HG02678 (cell line): ENCODE data around the gene EDN3.

Source experiments
- ATAC-seq: cut with Tn5 transposase; IDR thresholded peaks from one replicate; pipeline ENCODE4 v1.9.1; 2021; ENCODE audit warnings: mild to moderate bottlenecking, moderate library complexity; ENCODE audit not compliant: unreplicated experiment

The EDN3 gene

DNA sequence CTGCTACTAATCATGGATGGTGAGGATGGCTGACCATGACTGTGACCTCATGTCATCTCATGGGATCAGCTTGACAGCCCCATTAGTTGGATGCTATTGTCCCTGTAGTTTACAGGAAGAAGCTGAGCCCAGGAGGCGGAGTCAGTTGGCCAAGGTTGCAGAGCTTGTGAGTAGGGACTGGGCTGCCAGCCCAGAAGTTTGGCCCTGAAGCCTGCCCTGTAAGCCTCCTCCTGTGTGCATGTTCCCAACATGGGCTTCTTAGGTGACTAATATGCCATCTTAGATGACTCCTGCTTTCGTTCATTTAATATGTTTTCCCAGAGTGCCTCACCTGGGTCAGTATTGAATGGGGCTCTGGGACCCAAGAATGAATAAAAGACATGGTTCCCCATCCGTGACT is 6.9 kb downstream of the EDN3 start:
- no peak for ATAC-seq

DNA sequence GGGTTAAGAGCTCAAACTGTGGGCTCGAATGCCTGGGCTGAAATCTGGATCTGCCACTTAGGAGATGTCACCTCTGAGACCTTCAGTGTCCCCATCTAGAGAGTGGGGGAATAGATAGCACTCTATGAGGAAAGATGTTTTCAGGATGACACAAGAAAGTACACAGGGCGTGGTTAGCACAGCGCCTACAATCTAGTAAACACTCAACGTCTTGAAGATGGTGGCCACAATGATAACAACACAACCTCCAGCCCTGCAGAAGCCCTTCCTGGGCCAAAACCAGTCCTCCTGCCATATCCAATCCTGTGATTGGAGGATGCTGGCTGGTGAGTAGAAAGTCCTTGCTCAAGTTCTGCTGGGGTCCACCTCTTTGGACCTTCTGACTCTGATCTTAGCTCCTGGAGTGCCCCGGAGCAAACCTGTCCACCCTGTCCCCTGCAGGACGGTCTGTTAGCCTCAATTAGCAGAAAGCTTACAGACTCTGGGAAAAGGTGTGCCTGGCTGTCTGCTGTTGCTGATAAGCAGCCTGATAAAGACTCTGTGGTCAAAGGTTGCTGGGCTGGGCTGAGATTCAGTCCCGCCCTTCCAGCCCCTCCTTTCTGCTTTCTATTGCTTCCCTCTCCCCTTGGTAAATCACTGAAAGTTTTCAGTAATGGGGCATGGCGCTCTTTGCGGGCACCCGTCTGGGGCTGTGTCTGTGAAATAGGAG is 8.2 kb downstream of the EDN3 start:
- no peak for ATAC-seq

DNA sequence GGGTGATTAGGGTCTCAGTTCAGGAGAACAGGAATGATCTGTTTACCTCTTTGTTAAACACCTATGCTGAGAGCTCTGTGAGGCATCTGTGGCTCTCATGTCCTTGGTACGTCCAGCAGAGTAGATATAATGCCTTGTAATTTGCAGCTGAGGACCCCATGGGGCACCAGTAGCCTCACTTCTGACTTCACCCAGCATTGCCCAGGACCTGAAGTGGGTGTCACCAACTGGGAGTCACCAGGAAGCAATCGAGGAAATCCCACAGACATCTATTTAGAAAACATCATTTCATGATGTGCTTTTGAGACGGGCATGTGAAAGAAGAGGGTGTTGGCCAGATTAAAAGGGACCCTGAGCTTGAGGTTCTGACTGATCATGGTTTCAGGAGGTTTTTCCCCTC is 8.8 kb downstream of the EDN3 start:
- no peak for ATAC-seq

DNA sequence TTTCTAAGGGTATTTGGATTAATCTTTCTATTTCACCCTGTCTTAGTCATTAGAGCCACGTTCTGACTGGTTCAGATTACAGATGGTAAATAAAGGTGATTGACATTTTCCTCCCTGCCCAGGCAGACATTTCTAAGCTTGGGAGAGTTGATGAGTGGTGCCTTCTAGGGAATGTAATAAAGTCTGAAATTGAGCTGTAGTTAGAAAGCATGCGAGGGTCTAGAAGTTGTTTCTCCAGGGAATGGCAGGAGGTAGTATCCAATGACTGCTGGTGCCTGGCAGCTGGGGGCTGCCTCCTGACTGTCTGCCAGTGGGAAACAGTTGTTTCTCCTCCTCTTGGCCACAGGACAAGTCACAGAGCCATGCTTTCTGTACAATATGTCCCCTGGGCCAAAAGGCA is 14.6 kb downstream of the EDN3 start:
- no peak for ATAC-seq

DNA sequence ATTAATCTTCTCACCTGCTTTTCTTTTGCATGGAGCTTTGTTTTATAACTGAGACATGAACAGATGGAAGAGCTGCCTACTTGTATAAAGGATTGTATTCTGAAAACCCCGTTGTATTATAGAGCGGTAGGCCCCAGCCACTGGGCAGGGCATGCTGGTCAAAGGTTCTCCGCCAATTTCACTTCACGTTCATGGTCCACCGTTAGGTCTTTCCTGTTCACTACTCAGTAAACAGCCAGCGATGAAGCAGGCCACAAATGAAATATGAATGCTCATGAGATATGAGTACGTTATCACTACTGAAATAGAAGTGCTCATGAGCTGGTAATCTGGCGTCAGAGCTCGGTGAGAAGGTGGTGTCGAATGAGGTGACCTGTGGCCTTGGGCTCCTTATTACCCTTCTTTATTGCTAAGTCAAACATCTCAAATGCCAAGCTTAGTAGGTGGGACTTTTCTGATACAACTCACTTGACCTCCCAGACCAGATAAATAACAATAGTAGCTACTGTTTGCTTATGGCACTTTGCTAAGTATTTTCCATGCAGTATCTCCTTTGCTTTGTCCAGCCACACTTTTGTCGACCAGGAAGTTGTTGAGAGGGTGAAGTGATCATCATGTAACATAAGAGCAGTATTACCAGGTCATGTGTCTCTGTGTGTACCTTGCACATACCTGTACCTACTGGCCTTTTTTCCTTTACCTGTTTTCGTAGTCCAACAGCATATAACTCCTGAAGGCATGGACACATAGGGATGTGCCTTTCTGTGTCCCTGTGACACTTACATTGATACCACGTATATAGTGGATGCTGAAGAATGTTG is 16.7 kb downstream of the EDN3 start:
- no peak for ATAC-seq

DNA sequence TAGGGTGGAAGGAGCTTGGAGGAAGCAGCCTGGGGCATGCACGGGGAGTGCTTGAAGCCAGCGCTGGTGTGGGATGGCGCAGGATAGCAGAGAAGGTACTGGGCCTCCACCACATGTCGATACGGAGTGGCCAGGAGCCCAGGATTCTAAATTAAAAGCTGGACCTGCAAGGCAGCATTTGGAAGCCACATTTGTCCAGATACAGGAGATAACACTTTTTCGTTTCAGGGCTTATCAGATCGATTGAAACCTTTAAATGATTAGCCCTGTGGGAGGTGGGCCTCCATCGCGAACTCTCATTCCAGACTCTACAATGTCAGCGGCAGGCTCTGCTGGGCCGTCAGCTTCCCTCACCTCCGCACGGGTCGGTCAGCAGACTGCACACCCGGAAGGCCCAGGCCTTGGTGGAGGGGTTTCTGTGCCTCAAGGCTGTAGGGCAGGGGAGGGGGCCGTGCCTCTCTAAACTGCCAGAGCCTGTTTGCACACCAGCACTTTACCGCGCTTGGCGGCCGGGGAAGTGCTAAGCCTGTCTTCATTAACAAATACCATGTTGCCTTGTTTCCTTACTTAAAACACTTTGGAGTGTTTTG is 17.9 kb downstream of the EDN3 start:
- no peak for ATAC-seq

DNA sequence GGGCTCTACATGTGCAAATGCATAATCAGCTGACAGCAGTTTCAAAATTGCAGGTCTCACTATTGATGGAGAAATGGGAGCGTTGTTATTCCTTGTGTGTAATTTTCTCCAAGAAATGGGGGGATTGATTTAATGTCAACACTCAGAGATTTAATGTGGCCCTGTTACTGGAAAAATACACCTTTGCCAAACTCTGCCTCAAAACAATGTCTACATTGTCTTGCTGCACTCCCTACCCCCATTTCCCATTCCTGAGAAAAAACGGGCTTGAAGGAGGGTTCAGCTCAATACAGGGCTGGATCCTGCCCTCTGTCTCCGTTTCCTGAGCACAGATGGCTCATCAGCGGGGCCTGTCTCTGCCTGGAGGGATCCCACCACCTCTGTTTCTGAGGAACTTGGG is 18.4 kb downstream of the EDN3 start:
- ATAC-seq, result no peak

DNA sequence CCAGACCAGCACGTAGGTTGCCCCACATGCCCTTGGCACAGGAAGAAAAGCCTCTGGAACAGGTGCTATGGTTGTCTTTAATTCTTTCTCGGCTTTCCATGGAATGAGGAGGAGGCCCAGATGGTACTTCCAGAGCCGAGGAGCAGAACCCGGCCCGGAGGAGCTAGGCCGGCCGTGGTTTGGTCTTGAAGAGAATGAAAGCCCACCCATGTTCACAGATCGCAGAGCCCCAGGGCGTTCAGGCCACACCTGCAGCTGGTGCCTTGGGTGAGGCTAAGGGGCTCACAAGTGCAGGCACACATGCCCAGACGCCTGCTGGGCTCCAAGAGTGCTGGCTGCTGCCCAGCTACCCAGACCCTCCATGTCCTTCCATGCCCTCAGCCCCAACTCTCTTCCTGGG is 20.0 kb downstream of the EDN3 start:
- no peak for ATAC-seq

DNA sequence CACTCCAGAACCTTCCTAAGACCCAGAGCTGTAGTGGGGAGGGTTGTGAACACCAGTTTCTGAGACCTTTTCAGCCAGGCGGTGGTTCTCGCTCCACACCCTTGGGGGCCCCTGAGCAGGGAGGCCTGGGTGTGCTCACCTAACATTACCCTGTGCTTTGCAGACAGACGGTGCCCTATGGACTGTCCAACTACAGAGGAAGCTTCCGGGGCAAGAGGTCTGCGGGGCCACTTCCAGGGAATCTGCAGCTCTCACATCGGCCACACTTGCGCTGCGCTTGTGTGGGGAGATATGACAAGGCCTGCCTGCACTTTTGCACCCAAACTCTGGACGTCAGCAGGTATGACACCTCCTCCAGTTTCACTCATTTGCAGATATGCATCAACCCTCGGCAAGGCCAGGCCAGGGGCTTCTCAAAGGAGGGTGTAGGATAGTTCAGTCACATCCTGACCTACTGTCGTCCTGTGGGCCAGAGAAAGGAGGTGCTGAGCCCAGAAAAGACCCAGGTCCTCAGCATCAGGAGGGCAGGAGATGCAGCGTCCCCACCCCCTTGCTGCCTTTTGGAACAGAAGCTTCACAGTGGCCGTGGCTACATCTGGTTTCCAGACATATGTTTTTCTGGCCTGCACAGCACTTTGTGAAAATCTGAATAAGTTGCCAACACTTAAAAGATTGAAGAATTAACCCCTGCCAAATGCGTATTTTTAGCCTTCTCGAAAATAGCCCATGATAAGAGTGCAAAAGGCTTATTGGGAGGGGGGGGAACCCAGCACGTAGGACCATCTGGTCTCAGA is 20.6 kb downstream of the EDN3 start:
- ATAC-seq, result no peak

DNA sequence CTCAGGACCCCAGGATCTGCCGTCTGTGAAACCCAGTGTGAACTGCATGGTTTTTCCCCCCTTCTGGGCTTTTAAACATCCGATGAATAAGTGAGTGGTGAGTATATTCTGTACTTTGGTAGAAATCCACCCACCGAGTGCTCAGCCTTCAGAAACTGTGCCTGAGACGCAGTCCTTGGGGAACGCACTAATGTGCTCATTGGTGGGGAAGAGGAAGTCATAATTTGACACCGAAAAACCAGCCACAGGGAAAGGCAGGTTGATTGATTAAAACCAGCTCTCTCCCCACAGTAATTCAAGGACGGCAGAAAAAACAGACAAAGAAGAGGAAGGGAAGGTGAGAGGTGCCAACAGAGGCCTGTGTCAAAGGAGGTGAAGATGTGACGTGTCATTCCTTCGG is 21.7 kb downstream of the EDN3 start:
- ATAC-seq, result no peak

DNA sequence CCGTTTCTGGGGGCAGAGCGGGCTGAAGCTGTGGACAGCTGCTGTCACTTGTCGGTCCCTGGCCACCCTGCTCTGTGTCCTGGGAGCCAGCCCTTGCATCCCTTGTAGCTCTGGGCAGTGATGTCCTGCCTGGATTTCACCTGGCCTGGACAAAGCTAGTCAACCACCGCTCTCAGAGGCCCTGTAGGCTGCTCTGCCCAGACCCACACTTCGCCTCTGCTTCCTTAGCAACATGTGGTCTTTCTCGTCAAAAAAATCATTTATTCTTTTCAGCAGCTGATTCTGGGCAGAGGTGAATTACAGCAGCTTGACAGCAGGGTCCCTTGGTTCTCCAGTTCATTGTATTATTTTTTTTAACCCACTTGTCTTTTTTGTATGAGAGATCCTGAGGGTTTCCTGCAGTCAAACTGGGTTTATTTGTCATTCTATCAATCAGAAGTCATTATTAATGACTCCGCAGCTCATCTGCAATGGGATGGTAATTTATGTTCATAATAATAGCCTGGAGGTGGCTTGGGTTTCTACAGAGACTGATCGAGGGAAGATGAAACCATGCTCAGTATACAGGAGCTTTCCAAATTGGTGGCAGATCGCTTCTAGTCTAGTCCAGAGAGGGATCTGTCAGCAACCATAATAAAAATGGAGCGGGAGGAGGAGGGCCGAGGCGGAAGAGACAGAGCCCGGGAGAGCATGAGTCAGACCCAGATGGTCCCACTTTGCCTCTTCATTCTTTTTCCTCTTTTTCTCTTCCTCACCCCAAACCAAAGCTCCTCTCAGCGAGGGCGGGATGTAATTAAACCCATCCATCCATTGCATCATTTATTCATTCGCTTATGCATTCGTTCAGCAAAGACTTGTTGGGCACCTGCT is 22.4 kb downstream of the EDN3 start:
- ATAC-seq, result no peak

DNA sequence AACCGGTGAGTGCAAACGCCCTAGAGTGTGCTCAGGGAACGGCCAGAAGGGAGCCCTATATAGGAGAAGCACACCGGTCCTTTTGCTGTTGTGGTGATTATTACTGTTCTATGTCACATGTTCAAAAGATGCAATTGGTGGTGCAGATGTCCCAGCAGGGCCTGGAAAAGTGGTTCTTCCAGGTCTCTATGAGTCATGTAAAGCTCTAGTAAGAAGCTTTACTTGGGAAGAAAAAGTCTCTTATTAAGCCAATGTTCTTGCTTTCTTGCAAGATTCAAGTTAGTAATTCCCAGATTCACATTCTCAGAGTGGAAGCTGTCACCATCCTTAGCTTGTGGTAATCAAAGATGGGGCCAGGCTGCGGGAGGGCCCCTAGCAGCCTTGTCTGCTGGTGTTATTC is 23.3 kb downstream of the EDN3 start:
- no peak for ATAC-seq

DNA sequence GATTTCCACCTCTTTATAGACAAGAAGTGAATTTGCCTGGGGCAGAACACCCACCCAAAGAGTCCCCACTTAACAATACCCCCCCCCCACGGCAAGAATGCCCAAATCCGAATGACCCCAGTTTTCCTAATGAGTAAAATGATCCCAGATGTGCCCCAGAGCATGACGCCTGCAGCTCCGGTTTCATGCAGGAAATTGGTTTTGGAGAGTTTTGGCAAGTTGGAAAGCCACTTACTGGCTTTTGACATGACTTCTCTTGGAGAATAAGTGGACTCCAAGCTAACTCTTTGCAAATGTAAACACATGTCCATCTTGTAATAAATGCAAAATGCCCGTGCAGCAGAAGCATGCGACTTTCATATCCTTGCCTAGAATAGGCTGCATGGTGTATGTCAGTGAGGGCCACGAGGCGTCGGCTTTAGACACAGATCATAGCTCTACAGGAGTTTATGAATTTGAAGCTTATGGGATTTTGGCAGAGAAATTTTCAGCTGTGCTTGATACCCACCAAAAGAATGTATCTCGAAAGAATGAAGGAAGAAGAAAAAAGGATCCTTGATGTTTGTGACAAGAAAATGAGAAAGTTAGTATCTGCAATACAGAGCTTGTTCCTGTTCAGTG is 24.2 kb downstream of the EDN3 start:
- ATAC-seq, result no peak

DNA sequence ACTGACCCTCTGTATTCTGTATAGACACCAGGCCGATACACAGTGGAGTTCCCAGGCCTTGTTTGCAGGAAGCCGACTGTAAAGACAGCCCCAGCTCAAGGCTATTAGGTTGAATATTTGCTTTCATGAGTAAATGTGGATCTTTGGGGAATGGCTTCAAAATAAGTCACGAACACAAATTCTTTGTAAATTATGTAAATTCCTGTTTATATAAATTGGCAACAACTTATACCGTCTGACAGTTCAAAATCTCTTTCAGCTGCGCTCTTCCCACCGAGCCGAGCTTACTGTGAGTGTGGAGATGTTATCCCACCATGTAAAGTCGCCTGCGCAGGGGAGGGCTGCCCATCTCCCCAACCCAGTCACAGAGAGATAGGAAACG is 24.7 kb downstream of the EDN3 start:
- no peak for ATAC-seq

DNA sequence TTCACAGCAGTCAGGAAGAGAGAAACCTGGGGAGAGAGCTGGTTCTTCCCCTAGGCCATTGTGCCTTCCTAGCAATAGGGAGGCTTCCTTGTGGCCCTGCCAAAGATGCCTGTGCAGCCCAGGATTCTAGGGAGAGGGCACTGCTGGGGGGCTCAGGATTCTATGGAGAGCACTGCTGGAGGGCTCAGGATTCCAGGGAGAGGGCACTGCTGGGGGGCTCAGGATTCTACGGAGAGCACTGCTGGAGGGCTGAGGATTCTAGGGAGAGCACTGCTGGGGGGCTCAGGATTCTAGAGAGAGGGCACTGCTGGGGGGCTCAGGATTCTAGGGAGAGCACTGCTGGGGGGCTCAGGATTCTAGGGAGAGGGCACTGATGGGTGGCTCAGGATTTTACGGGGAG is 25.8 kb downstream of the EDN3 start:
- no peak for ATAC-seq

DNA sequence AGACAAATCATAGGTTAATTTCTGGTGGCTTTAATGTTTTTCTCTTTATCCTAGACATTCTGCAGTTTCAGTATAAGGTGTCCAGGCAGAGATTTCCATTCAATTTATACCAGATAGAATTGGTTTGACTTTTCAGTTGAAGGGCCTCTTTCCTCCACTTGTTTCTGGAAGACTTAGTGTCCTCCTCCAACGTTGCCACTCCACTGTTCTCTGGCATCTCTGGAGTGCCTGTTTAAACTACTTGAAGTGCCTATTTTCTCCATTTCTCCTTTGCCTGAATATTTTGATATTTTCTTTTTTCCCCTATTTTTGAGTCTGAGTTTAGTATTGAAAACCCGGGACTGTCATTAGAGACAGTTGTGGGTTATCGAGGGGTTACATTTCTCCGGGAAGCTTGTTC is 27.7 kb downstream of the EDN3 start:
- no peak for ATAC-seq

DNA sequence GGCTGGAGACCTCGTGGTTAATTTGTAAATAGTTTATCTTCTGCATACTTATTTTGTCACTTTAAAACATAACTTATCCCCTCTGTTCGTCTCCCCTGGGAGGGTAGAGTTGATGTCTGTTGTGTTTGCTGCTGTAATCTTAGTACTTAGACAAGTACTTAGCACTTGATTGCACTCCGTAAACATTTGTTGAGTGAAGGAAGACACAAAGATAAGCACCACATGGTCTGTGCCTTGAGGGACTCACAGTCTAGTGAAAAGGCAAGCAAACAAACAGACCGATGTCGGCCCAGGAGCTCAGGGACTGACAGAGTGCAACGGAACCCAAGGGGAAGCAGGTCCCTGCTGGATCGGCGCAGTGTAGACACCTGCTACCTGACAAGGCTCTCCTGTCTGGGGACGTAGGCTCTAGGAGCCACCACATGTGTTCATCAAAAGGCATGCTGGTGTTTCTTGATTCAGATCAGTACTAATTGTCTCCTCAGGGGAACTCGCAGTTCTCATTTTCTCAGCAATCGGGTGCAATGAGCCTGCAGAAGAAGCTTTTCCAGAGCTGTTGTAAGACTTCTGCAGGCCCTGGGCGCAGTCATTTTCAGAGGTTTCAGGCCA is 31.4 kb downstream of the EDN3 start:
- ATAC-seq, result no peak

DNA sequence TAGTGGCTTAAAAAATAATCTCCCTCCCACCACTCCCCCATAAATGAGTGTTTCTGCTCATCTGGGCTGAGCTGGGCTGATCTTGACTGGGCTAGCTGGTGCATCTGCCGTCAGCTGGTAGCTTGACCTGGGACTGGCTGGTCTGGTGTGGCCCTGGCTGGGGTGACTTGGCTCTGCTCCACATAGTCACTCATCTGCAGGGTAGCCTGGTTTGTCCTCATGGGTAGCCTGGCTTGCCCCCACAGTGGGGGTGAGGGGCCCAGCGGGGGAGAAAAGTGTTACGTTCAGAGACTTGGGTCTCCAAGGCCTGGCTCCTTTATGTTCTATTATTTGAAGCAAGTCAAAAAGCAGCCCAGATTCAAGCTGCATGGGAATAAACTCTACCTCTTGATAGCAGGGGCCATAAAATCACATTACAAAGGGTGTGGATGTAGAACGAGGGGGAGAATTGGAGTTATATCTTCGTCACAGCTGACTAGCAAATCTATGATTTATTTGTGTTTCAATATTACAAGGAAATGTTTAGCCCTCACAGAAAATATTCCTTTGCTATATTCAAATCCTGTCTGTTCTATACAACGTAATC is 32.9 kb downstream of the EDN3 start:
- no peak for ATAC-seq

DNA sequence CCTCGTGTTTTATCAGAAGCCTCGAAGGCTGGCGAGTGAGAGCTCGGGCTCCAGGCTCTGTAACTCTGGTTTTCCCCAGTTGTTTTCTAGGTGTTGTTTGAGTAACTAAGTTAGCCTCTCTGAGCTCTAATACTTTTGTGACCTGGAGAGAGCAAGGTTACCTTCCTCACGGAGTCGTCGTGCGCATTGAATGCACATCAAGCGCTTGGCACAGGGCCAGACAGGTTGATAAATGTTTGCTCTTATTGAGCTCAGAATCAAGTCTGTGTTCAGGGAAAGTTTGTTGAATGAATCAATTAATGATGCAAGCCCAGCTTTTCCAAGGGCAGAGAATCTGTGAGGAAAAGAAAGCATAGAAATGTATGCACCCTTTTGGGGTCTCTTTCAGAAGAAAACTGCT is 33.5 kb downstream of the EDN3 start:
- ATAC-seq, result no peak
